SK-MEL-5 (cell line): ENCODE measurements around the gene GRIK4. TPM values are rescaled to one million over a fixed set of nuclear protein-coding genes. Genes with fewer than 3 reads are reported as not detected.
A peak's percentile ranks its signal among the peaks of the same experiment; 100 is the strongest.
"Not testable (repeated sequence)": the region's sequence is repeated elsewhere in the genome, so short reads cannot be mapped to it uniquely, and the experiment has no call there.

Experiments used
- DNase-seq: peaks from one replicate; pipeline ENCODE4 v3.0.0-alpha.2; 2016; ENCODE audit warnings: low read depth, low spot score
- in situ Hi-C: cut with HindIII; loops from 2 replicates; pipeline ENCODE4 v1.10.0; 2016; ENCODE audit warnings: low sequenced_read_pairs, high pct_unique_total_duplicates, low pct_unique_long_range_greater_than_20kb
- total RNA-seq: library from RNA; depleted of rRNA; stranded (reverse); fragments of >200 nt; shearing (Covaris generic); gene quantifications from 2 replicates; pipeline ENCODE4 v1.2.3, GENCODE V29; 2014

GRIK4 gene
- total RNA-seq, 1 experiment from 2014 or later = not detected

- no peak for DNase-seq
- in situ Hi-C loops = no loop called here
These were observed 67.1 kb downstream of the GRIK4 start for GRCh38 chr11:120578596-120579154.

GRCh38 chr11:120579611-120580031 is 68.1 kb downstream of the GRIK4 start:
- DNase-seq = no peak
- in situ Hi-C loops = no loop called here

GRCh38 chr11:120581313-120581712 is 69.8 kb downstream of the GRIK4 start:
- in situ Hi-C loops = no loop called here
- DNase-seq = no peak

DNA sequence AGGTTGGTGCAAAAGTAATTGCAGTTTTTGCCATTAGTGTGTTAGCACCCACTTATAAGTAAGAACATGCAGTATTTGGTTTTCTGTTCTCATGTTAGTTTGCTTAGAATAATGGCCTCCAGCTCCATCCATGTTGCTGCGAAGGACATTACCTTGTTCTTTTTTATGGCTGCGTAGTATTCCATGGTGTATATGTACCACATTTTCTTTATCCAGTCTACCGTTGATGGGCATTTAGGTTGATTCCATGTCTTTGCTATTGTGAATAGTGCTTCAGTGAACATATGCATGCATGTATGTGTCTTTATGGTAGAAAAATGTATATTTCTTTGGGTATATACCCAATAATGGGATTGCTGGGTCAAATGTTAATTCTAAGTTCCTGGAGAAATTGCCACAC is 71.0 kb downstream of the GRIK4 start:
- DNase-seq, in situ Hi-C loops: not testable (repeated sequence)

DNA sequence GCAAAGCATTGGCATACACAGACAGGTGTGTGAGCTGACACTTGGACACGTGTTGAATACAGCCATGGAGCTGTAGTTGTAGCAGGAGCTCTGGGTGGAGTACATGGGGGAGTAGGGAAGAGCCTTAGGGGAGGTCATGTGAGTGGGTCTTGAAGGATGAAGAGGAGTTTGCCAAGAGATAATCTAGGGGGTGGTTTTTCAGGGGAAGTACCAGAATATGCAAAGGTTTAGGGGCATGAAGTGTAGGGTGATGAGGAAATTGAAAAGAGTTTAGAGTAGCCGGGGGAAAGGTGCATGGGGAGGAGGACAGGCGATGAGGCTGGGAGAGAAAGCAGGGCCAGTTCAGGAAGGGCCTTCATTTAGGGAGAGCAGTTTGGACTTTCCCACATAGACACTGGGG is 74.5 kb downstream of the GRIK4 start:
- in situ Hi-C loops = no loop called here
- no peak for DNase-seq

- in situ Hi-C loops = no loop called here
- no peak for DNase-seq
These were observed 75.2 kb downstream of the GRIK4 start for GRCh38 chr11:120586728-120587127.

GRCh38 chr11:120587299-120587698 is 75.8 kb downstream of the GRIK4 start:
- in situ Hi-C loops = no loop called here
- no peak for DNase-seq

DNA sequence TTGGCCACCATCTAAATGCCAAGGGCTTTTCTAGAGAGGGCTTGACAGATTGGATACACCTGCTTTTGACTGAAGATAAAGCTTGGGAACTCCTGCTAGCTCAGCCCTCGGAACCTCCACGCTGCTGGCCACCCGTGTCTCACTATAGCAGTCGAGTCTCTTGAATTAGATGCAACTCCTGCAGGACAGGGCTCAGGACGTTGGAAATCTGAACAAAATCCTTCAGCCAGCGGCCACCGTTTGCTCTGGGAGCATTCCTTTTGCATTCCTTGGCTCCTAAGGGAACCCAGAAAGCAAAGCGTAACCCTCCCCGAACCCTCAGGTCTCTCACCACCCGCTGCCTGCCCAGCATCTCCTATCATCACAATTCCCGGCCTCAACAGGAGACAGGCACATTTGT is 77.8 kb downstream of the GRIK4 start:
- no peak for DNase-seq
- in situ Hi-C loops = no loop called here

DNA sequence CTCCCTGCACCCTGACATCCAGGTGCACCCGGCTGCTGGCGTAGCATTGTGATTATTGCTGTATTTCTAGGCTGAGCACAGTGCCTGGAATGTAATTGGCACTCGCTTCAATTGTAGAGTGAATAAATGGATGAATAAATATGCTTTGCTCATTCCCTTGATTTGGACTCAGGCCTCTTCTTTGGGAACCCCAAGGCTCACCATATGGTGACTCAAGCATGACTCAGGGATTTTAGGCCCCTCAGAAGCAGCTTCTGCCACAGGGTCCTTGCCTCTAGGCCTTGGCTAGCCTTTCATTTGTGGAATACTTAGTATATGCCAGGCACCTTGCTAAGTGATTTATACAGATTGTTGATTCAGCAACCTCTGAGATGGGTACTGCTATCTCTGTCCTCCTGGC is 78.9 kb downstream of the GRIK4 start:
- in situ Hi-C loops = no loop called here
- no peak for DNase-seq

DNA sequence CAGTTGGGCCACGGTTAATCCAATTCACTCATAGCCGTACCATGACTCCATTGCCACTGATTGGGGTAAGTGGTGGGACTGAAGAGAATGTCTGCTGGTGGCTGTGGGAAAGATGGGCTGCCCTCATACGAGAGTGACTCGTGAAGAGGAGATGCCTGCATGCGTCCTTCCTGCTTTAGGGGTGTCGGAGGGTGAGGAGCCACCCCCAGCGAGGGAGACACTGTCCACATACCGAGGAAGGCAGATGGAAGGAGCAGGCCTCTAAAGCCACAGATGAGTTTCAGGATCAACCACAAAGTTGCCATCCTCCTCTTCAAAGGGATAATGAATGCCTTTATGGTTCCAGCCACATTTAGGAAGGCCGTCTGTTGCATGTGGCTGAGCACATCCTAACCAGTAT is 83.2 kb downstream of the GRIK4 start:
- DNase-seq = no peak
- in situ Hi-C loops = no loop called here

DNA sequence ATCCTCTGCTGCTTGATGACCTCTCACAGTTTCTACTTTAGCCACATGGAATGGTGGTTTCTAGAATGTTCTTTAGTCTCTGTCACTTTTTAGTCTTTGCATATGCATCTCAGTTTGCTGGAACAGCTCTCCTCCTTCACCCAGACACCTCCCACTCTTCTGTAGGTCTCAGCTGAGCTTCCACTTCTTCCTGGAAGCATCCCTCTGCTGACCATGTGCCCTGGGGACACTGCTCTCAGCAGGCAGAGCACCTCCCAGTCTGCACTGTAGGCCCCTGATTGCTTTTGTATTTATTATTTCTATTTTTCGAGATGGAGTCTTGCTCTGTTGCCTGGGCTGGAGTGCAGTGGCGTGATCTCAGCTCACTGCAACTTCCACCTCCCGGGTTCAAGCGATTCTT is 84.0 kb downstream of the GRIK4 start:
- DNase-seq = no peak
- in situ Hi-C loops = no loop called here

- in situ Hi-C loops = no loop called here
These were observed 86.0 kb downstream of the GRIK4 start for GRCh38 chr11:120597250-120598215.

DNA sequence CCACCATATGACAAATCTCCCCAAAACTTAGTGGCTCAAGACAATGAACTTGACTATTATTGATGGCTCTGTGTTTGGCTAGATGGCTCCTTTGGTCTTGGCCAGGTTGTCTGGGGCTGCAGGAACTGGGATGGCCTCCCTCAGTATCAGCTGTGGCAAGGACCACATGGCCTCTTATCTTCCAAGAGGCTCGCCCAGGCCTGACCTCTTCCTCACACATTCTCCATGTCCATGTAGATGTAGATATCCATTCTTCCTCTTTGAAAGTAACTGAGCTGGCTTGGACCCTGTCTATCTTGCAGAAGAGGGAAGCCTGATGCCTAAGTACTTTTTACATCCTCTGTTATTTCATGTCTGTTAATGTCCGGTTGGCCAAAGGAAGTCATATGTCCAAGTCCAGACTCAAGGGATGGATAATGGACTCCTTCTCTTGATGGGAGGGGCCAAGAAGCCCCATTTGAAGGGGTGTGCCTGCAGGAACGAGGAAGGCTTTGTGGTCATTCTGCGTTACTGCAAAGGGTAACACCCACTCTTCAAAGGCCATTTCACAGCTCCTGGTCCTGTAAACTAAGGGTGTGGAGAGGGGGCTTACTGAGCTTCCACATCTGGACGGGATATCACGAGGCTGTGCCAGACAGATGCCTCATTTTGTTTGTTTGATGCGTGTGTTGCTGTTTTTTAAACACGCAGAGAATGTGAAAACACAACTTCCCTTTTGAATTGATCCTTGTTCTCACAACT is 87.1 kb downstream of the GRIK4 start:
- peak; percentile 14 for DNase-seq
- in situ Hi-C loops = no loop called here

More at GRCh38 chr11:120597250-120598215, 86.0 kb downstream of the GRIK4 start:
- DNase-seq = no peak

DNA sequence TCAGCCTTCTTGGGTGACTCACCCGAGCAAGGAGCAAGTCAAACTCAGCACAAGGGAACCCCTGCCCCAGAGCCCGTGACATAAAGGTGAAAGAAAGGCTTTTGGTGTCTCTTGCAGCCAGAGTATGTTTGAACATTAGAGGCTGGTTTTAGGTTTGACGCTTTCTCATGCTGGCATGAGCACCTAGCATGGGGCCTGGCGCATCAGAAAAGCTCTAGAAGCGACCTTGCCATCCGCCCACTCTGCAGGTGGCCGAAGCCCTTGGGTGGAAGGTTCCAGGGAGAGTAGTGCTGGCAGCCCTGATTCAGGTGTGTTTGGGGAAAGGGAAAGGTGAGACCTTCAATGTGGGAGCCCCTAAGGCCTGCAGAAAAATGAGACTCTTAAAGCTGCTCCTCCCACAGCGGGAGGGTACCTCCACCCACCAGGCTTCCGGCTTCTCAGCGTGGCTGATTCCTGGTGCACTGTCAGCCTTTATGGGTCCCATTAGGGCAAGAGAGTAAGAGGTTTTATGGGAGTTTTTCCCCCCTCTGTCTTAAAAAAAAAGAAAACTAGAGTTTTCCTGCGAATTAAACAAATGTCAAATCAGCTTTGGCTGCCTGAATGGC is 88.4 kb downstream of the GRIK4 start:
- in situ Hi-C loops = no loop called here
- no peak for DNase-seq

DNA sequence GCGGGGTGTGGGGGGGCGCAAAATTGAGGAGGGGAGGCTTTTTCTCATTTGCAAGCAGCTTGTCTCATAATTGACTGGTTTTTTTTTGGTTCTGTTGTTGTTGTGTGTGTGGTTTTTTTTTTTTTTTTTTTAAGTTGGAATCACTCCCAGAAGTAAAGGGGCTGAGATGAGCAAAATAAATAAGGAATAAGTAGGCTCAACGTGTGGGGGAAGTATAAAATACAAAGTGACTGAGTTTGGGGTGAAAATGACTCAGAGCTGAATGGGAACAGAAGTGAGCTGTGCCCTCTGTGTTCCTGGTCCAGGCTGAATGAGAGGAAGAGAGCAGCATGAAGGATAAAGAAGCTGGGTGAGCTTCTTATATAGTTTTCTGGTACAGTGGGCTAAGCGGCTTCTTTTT is 90.0 kb downstream of the GRIK4 start:
- in situ Hi-C loops = no loop called here
- no peak for DNase-seq

DNA sequence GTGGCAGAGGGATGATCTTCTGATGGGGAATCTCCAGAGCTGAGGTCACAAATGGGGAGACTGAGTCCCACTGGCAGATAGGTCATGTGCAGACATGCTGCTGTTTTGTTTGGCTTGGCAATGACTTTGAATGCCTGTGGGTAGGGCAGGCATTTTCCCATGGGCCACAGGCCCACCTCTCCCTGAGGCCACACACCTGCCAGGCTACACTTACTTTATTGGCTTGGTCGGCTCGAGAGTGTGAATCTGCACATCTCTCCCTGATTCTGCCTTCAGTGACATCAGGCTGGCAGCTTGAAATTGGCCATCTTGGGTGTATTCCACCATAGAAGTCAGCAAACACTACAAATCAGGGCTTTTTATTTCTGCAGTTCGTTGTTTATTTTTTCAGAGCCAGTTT is 91.5 kb downstream of the GRIK4 start:
- in situ Hi-C loops = no loop called here
- no peak for DNase-seq

DNA sequence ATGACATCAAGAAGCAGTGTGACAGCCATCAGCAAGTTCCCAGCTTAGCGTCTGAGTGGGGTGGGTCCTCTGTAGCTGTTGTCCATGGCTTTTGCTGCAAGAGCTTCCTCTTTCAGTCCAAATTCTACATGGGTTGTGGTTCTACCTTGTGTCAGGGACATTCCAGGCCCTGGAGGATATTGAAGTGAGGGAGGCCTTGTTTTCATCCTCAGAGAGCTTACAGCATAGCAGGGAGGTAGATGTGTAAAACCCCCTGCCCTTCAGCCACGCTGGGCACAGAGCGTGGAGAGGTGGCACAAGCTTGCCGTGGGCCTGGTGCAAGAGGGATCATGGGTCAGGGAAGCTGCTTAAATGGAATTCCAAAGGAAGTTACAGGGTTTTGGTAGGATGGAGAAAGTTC is 93.9 kb downstream of the GRIK4 start:
- in situ Hi-C loops = no loop called here
- no peak for DNase-seq
